GM10248 (cell line): Measurements from ENCODE around the gene ARHGAP45.

Experiments
- CTCF ChIA-PET: fragments of 300-600 bp; sonication (Branson Sonifier 250); formaldehyde crosslinking; extraction: SDS; loops from one replicate; lab custom pipeline; 2021; ENCODE audit warnings: antibody characterized with exemption; lab: Yijun Ruan, JAX
- POLR2A ChIA-PET: fragments of 350-650 bp; sonication (Branson Sonifier 250); formaldehyde crosslinking; extraction: SDS; loops from one replicate; lab custom pipeline; 2020; ENCODE audit warnings: antibody characterized with exemption; lab: Yijun Ruan, JAX
- DNase-seq: peaks from one replicate; pipeline ENCODE4 v3.0.0; 2012; ENCODE audit errors: extremely low spot score
- CTCF ChIP-seq: IDR thresholded peaks from 2 replicates; pipeline ENCODE4 v1.5.1; 2012; ENCODE audit warnings: mild to moderate bottlenecking, low read depth; ENCODE audit errors: extremely low read depth, missing control alignments, control extremely low read depth

Gene ARHGAP45

GRCh38 chr19:1109032-1109551 lies 42.1 kb downstream of the ARHGAP45 start:
- CTCF ChIA-PET: no interaction called here
- no peak for TF ChIP-seq CTCF
- DNase-seq: no peak
- POLR2A ChIA-PET: no interaction called here

GRCh38 chr19:1109697-1110671 lies 43.0 kb downstream of the ARHGAP45 start:
- CTCF ChIA-PET: interaction anchor here (4.0 kb wide), 1 partner anchor 83 kb away, joined by 35 read pairs; no protein-coding TSS in a partner anchor

GRCh38 chr19:1110809-1111640 lies 44.1 kb downstream of the ARHGAP45 start:
- ChIA-PET CTCF (interaction anchor here (1.0 to 4.0 kb wide), 4 partner anchors 11 to 82 kb away, joined by 3 to 35 read pairs (median 4); no protein-coding TSS in a partner anchor), POLR2A (interaction anchor here (0.7 to 0.9 kb wide), 3 partner anchors 24 to 133 kb away, joined by 3 to 5 read pairs (median 4); no protein-coding TSS in a partner anchor)
- DNase-seq: no peak
- no peak for TF ChIP-seq CTCF

More at GRCh38 chr19:1109697-1110671, 43.0 kb downstream of the ARHGAP45 start:
- no peak for TF ChIP-seq CTCF
- DNase-seq: no peak
- POLR2A ChIA-PET: interaction anchor here (0.9 kb wide), 1 partner anchor 134 kb away, joined by 4 read pairs; no protein-coding TSS in a partner anchor

- TF ChIP-seq CTCF: no peak
- POLR2A ChIA-PET: interaction anchor here (0.7 to 0.8 kb wide), 3 partner anchors 20 to 82 kb away, joined by 3 to 5 read pairs (median 4); no protein-coding TSS in a partner anchor
- no peak for DNase-seq
- CTCF ChIA-PET: interaction anchor here (1.0 to 4.0 kb wide), 8 partner anchors 11 to 107 kb away, joined by 3 to 35 read pairs (median 6); partner anchors contain the start of gene ARHGAP45
Measured at GRCh38 chr19:1111641-1112267, 44.8 kb downstream of the ARHGAP45 start.

GRCh38 chr19:1112268-1113029 lies 45.5 kb downstream of the ARHGAP45 start:
- POLR2A ChIA-PET: interaction anchor here (0.8 kb wide), 2 partner anchors 19 to 82 kb away, joined by 4 to 5 read pairs; no protein-coding TSS in a partner anchor
- TF ChIP-seq CTCF: no peak
- no peak for DNase-seq
- CTCF ChIA-PET: interaction anchor here (1.1 to 4.0 kb wide), 24 partner anchors 9 to 340 kb away, joined by 3 to 45 read pairs (median 5); partner anchors contain the start of genes ABCA7, ARHGAP45, ATP5F1D and CNN2
